Renal cortical epithelial cell (primary cell): Measurements from ENCODE around the gene LPIN1. TPM values are rescaled to one million over a fixed set of nuclear protein-coding genes. Genes with fewer than 3 reads are reported as not detected.
"Not testable (repeated sequence)": the region's sequence is repeated elsewhere in the genome, so short reads cannot be mapped to it uniquely, and the experiment has no call there.

Experiments
- DNase-seq: peaks from one replicate; pipeline ENCODE4 v3.0.0-alpha.2; 2011; ENCODE audit warnings: low read depth
- total RNA-seq: library from RNA; depleted of rRNA; stranded (reverse); fragments of >200 nt; gene quantifications from 2 replicates; pipeline ENCODE4 v1.2.3, GENCODE V29; 2014

LPIN1 gene
- total RNA-seq, 1 donor from 2014 or later: 33.8 TPM

DNA sequence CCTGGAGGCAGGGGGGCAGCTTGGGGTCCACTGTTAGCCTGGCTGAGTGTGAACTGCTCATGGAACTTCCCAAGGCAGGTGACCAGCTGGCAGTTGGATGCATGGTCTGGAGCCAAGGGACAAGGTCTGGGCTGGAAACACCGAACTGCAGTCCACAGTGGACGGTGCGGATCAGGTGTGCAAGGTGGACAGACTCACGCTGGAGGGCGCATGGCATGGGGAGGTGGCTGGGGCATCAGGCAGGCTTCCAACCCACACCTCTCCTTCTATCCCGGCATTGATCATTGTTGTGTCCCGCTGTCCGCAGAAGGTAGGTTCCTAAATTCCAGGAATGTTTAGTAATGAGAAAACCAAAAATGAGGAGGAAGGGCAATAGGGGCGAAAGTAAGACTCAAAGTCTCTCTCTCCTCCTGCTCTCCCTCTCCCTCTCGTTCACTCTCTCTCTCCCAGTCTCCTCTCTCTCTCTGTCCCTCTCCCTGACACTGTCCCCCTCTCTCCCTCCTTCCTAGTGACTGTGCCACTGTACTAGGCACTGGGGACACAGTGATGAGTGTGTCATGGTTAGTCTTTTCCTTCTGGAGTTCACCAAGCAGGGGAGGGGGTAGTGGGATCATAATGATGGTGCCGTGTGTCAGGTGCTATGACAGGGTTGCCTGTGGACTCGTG is 30.3 kb upstream of the LPIN1 start:
- DNase-seq: no peak

DNA sequence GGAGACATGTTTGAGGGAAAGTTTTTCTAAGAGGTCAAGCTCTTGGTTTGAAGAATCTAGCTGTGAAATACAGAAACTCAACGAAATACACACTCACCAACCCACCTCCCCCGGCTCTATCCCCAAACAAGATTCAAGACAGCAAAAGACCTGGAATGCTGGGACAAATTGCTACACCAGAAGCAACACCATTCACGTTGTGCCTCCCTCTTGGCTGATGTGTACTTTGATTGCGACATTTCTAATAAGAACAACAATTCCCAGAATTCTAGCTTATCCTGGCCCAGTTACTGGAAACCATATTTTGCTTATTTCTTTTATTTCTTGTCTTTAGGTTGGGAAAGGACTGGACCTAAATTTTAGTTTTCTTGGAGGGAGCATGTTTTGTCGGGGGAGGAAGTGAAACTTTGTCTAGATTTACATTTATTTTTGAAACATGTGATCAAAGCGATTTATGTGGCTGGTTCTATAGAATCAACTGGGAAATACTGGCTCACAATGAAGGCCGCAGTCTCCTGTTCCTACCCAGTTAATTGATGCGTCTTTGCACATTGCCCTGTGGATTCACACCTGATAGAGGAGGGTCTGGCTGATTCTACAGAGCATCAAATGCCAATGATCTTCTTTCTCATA is 29.6 kb upstream of the LPIN1 start:
- peak; percentile 70 for DNase-seq

DNA sequence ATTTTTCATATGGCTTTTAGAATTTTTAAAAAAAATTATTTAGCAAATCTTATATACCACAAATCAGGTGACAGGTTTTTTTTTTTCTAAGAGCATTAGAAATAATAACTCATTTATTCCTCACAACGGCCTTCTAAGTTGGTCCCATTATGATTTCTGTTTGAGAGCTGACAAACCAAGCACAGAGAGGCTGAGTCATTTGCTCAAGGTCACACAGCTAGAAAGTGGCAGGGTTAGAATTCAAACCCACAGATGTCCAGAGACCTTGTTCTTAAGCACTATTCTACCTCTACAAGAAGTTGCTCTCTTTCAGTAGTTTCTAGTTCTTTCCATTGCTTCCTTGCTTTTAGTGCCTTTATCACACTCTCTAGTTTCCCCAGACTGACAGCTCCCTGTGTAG is 28.8 kb upstream of the LPIN1 start:
- DNase-seq: no peak

DNA sequence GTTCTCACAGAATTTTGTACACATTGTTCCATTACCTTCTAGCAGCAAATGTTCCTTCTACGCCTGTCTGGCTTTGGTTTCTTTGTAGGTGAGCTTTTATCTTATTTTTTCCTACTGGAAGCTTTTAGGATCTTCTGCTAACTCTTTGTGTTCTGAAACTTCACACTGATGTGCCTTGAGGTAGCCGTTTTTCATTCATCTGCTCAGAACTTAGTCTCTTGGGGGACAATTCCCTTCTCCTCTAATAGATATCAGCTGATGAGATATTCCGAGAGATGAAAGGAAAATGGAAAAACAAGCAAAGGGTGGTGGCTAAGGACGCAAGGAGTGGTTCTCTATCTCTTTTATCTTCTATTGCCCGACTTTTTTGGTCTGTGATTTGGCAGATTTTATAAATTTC is 27.8 kb upstream of the LPIN1 start:
- no peak for DNase-seq

DNA sequence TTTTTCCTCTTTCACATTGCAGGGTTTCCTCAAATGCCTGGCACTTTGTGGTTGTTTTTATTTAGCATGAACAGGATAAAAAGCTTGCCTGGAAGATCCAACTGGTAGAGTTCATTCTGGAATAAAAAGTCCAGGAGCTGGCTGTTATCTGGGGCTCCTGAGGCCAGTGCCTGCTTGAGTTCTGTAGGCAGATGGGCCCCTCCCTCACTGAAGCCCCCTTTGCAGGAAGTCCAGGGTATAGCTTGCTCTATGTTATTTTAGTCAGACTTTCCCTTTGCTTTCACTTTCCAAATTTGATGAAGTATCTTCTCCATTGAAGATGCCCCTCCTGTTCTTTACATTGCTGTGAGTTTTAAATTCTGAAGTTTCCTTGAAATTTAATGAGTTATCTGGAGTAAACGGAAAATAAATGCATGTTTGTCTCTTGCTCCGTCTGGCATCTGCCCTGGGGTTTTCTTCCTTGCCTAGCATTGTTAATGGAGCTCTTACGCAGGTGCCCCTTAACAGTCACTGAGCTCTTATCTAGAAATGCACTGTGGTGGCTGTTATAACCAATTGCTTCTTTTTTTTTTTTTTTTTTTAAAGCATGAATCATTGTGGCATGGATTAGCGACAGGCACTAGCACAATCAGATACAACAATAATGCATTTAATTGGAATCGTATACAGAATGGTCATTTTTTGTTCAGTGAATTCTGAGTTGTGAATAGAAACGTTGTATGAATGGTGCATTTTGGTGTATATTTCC is 27.0 kb upstream of the LPIN1 start:
- DNase-seq: no peak

DNA sequence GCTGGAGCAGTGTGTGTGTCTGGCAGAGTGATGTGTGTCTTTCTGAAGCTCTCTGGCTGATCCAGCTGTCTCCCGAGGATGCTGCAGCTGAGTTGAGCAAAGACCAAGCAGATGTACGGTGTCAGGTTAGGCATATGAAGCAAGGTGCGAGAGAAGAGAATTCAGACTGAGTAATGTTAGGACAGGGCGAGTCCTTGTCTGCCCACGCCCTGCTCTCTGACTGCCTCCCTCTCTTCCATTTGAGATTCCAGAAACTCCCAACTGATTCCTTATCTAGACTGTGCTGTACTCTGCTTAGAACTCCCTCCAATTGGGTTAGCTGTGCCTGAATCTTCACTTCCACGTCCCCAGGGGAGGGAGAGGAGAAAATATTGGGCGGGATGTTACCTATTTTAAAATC is 25.7 kb upstream of the LPIN1 start:
- DNase-seq: no peak

DNA sequence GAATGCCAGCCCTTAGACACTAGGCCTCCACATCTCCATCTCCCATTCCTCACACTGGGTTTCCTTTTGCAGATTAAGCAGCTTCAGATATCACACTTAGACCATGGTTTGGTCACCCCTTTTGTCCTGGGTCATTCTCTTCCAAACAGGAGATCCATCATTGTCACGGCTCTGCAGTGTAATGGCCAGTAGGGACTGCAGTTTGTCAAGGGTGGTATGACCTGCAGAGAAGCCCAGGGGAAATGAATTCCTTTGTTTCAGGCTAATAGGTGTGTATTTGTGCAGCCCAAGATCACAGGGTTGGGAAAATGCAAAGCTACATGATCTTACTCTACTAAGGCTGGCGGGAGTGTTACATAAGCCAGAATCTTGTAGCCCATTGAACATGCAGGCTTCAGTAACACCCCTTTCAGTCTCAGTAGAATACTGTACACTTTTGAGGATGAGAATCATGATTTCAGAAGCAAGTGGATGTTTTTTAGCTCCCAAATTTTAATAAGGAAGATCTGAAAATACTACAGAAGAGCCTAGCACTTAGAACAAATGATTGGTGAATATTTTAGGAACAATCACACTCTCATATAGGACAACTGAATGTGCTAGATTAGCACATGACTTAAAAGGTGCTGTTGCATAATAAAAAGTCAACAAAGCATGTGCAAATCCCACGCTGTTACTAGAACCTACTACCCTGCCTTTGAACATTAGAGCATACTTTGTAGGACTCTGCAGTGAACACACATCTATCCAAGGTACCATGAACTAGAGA is 24.0 kb upstream of the LPIN1 start:
- no peak for DNase-seq

DNA sequence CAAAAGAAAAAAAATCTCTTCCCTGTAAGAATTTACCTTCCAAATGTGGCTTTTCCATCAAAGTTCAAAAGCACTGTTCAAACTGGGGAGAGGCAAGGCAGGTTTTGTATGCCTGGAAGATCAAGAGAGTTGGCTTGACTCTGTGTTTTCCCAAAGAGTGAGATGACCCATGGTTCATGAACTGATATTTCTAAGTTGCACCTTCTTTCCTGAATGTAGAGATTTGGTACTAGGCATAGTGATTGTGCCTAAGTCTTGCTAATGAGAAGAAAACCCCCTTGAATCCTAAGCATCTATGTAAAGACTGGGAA is 23.4 kb upstream of the LPIN1 start:
- DNase-seq: no peak

DNA sequence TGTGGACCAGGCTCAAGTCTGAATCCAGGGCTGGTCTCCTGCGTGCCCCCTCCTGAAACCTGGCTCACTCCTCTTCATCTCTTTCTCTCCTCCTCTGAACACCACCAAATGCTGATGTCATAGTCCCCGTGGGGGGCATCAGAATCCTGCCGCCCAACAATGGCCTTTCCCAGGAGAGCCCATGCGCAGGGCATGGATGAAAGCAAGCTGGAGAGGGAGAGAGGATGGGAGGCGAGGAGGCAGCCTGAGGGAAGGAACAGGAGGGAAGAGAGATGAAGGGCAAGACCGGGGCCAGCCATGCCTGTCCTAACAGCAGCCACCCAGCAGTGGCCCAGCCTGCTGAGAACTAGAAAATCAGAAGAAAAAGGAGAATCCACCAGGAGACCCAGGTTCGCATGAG is 22.3 kb upstream of the LPIN1 start:
- DNase-seq: no peak

DNA sequence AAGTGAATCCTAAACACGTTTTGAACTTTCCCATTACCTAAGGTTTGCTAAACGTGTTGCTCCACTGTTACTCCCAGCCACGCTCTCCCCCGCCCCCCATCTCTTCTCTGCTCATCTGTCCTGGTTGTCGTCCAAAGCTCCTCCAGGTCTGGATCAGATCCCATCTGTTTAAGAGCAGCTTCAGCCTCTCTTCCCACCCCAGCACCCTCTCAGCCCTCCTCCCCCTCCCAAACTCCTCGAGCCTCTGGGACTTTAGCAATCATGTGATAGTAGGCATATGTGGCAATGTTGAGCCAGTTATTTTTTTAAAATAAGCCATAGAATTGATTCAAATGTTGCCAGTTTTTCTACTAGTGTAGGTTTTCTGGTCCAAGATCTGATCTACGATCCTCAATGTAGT is 20.0 kb upstream of the LPIN1 start:
- no peak for DNase-seq

DNA sequence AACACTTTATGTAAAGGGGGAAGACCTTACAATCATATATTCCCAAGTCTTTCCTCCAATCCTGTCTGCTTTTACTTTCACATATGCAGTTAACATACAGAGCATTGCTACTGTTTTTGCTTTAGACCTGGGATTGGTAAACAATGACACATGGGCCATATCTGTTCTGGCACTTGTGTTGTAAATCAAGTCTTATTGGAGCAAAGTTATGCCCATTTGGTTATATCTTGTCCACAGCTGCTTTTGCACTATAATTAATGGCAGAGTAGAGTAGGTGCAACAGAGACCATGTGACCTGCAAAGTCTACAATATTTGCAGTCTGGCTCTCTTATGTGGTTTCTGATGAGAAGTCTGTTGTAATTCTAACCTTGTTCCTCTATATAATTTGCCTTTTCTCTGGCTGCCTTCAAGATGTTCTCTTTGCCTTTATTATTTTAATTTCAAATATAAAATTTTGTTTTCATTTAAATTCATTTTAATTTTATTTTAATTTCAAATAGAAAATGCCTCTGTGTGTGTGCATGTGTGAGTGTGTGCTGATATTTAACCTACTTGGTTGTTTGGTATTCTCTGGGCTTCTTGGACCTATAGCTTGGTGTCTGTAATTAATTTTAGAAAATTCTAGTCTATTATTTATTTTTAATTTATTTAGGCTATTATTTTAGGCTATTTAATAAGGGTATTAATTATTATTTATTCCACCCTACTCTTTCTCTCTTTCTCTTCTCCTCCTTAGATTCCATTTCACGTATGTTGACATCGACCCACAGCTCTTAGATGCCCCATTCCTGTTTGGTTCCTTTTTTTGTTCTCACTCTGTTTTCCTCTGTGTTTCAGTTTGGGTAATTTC is 16.8 kb upstream of the LPIN1 start:
- no peak for DNase-seq

DNA sequence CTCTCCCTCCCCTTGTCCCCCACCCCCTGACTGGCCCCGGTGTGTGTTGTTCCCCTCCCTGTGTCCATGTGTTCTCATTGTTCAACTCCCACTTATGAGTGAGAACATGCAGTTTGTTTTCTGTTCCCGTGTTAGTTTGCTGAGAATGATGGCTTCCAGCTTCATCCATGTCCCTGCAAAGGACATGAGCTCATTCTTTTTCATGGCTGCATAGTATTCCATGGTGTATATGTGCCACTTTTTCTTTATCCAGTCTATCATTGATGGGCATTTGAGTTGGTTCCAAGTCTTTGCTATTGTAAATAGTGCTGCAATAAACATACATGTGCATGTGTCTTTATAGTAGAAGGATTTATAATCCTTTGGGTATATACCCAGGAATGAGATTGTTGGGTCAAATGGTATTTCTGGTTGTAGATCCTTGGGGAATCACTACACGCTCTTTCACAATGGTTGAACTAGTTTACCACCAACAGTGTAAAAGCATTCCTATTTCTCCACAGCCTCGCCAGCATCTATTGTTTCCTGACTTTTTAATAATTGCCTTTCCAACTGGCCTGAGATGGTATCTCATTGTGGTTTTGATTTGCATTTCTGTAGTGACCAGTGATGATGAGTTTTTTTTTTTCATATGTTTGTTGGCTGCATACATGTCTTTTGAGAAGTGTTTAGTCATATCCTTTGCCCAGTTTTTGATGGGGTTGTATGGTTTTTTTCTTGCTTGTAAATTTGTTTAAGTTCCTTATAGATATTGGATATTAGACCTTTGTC is 15.0 kb upstream of the LPIN1 start:
- DNase-seq: not testable (repeated sequence)

DNA sequence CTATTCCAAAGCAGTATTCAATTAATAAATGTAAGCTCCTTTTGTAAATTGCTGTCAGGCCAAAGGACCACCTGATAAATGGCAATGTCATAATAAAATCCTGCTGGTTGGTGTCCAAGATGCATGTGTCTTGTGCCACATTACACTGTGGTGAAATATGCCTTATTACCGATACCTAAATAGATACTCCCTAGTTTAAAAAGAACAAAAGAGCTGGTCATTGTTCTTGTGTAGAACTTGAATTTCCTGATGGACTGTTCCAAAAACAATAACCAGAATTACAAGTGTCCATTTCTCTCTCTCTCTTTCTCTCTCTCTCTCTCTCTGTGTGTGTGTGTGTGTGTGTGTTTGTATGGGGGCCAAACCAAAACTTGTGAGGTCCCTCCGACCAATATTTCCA is 13.8 kb upstream of the LPIN1 start:
- DNase-seq: no peak

DNA sequence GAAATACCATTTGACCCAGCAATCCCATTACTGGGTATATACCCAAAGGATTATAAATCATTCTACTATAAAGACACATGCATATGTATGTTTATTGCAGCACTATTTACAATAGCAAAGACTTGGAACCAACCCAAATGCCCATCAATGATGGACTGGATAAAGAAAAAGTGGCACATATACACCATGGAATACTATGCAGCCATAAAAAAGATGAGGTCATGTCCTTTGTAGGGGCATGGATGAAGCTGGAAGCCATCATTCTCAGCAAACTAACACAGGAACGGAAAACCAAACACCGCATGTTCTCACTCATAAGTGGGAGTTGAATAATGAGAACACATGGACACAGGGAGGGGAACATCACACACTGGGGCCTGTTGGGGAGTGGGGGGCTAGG is 8.6 kb upstream of the LPIN1 start:
- not testable (repeated sequence) for DNase-seq

DNA sequence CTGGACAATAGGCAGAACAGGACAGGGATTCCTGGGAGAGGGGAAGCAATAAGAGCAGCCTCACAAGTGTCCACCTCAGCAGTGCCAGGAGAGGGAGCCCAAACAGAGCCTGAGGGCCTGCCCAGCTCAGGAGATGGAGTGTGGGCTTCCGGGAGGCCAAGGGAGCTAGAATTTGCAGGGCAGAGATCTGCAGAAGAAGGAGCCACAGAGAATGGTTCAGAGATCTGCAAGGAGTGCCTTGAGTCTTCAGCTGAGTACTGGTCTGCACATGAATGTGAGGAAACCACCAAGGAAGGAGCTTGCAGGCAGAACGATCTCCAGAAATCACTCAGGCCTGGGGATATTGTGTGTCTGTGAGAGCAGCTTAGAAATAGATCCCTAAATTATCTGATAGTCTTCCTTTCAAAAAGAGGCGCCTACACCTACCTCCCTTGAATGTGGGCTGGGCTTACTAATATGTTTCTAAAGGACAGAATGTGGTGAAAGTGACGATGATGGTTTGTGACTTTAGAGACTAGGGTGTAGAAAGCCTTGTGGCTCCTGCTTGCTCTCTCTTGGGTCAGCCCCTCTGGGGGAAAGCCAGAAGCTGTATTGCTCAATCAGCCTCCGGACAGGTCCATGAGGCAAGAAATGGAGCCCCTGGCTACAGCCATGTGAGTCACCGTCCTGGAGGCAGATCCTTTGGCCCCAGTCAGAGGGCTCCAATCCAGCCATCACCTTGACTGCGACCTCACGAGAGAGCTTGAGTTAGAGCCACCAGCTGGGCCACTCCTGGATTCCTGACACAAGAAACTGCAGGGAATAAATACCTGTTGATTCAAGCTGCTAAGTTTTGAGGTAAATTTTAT is 7.6 kb upstream of the LPIN1 start:
- DNase-seq: peak; percentile 91

DNA sequence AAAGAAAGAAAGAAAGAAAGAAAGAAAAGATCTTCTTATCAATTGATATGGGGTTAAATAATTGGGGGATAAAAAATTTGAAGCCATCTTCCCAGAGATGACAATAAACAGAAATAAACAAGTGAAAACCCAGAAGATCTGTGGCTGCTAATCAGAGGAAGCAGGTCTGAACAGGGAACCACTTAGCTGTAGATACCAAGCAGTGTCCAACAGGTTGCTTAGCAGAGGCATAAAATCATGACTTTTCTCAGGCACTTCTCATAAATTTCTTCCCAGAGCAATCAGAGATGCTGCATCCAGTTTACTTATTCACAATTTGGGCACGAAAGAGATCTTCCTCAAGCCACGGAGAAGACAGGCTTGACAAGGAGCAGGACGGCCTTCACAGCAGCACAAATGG is 5.7 kb upstream of the LPIN1 start:
- no peak for DNase-seq

DNA sequence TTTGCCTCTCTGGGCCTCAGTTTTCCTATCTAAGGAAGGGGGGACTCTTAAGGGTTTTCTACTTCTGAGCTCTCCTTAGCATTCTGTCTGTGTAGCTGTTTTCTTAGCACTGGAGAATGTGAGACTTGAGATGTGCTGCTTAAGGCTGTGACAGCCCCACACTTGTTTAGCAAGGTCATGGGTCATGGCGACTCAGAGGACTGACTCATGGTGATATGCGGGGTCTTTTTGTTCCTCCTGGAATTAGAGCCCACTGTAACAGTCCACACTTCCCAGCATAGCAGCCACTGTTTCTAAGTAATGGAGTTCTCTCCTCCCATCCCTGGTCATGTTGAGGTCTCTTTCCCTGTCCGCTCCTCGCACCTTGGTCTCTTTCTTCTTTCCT is 4.1 kb upstream of the LPIN1 start:
- peak; percentile 49 for DNase-seq

DNA sequence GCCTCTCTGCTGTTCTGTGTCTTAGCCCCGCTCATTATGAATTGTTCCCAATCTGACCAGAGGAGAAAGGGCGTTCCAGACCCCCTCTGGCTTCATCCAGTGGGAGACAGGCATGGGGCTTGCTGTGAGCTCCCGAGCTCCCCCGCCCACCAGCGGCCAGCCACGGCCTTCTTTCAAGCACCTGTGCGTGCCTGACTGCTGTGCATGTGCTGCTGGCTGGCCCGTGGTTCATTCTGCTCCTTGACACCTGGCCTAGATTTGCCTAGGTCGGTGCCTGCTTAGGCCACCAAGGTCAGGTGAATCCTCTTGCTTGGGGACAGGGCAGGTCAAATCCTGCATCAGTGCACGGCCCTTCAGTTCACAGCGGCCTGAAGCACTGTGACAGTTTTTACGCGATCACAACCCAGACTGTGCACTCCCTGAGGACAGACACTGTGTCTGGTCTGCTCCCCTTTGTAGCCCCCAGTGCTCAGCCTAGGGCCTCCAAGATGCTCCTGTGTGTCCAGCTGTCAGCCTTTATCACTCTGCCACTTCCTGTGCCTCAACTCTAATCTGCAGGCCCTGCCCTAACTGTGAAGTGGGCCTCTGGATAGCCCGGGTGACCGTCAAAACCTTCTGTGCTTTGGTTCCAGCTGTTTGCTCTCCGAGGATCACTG is 3.6 kb upstream of the LPIN1 start:
- DNase-seq: no peak

DNA sequence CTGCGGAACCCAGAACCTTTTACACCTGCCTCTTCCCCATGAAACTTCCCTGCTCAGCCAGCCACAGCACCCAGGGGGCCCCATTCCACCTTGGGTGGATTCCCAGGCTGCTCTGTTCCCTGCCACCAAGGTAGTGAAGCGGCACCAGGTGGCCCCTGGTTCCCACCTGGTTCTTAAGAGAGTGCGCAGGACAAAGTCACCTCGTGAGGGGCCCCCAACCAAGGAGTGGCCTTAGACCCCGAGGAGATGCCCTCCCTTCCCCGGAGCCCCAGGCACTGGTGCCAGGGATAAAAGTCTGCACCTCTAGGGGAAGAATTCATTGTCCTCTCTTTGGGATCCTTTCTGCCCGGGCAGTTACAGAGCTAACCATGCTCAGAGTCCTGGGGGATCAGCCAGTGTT is 3.1 kb upstream of the LPIN1 start:
- no peak for DNase-seq
